GM12878 (cell line): ENCODE results near the gene HS3ST5. TPM values are rescaled to one million over a fixed set of nuclear protein-coding genes. Genes with fewer than 3 reads are reported as not detected.

ENCODE experiments used
- ATAC-seq: fragments of 200-7000 bp; cut with Tn5 transposase; 3 replicates; pipeline ENCODE4 v1.9.1; 2020; ENCODE audit warnings: mild to moderate bottlenecking, moderate library complexity
- BruUV-seq: library from RNA; stranded (reverse); fragments of 400-500 nt; replicated peaks from 2 replicates; lab custom pipeline; 2021; lab: Mats Ljungman, UMichigan
- CTCF ChIA-PET: fragments of 300-600 bp; sonication (Branson Sonifier 250); formaldehyde crosslinking; extraction: SDS; loops from one replicate; lab custom pipeline; 2021; ENCODE audit warnings: inconsistent platforms; lab: Yijun Ruan, JAX
- POLR2A ChIA-PET: fragments of 350-600 bp; formaldehyde crosslinking; extraction: SDS; loops from one replicate; lab custom pipeline; 2021; ENCODE audit warnings: inconsistent platforms; lab: Charles Lee
- RAD21 ChIA-PET: fragments of 300-600 bp; sonication (Branson Sonifier 250); formaldehyde crosslinking; loops from one replicate; lab custom pipeline; 2023; ENCODE audit warnings: antibody characterized with exemption; ENCODE audit not compliant: unreplicated experiment; lab: Charles Lee
- SMC1A ChIA-PET: fragments of 300-600 bp; sonication (Branson Sonifier 250); formaldehyde crosslinking; loops from one replicate; lab custom pipeline; 2023; ENCODE audit not compliant: unreplicated experiment, uncharacterized antibody; lab: Charles Lee
- DNase-seq: peaks from one replicate; pipeline ENCODE4 v3.0.0-alpha.2; 2011; ENCODE audit warnings: low read depth, low spot score
- FAIRE-seq: peaks from 3 replicates; lab custom pipeline; 2011; peaks lifted over from hg19 to GRCh38; lab: Jason Lieb, UNC
- H2AFZ ChIP-seq: 2 replicates; pipeline ENCODE4 v1.6.0; 2011; ENCODE audit warnings: low read depth, low read length, control low read depth; ENCODE audit not compliant: control insufficient read depth
- H3K27ac ChIP-seq: 2 replicates; pipeline ENCODE4 v1.5.1; 2011; ENCODE audit warnings: control low read depth; ENCODE audit not compliant: control insufficient read depth, insufficient read depth
- H3K27me3 ChIP-seq, 2 experiments: replicated peaks in 1 of 2; 2 replicates each; pipeline versions ENCODE4 v1.6.0 to v1.6.1; 2011; ENCODE audit warnings: low read length in 1 of 2; ENCODE audit not compliant: control insufficient read depth in 2 of 2, insufficient read depth in 2 of 2
- H3K36me3 ChIP-seq, 2 experiments: 2 replicates each; pipeline ENCODE4 v1.5.1; 2011; ENCODE audit warnings: low read length in 1 of 2; ENCODE audit not compliant: control insufficient read depth in 2 of 2, insufficient read depth in 2 of 2
- H3K4me1 ChIP-seq: 2 replicates; pipeline ENCODE4 v1.6.1; 2011; ENCODE audit warnings: mild to moderate bottlenecking, low read length, moderate library complexity, mixed read lengths; ENCODE audit not compliant: control insufficient read depth, insufficient read depth
- H3K4me2 ChIP-seq: 2 replicates; pipeline ENCODE4 v1.6.0; 2011; ENCODE audit warnings: control low read depth; ENCODE audit not compliant: control insufficient read depth, insufficient read depth
- H3K4me3 ChIP-seq: fragments of 200-600 bp; sonication (generic); 2 replicates; pipeline ENCODE4 v1.5.1; 2016
- H3K79me2 ChIP-seq: 2 replicates; pipeline ENCODE4 v1.6.0; 2011; ENCODE audit warnings: low read length; ENCODE audit not compliant: control insufficient read depth, insufficient read depth
- H3K9ac ChIP-seq: 2 replicates; pipeline ENCODE4 v1.8.0; 2011; ENCODE audit warnings: low read length, control low read depth, mixed read lengths; ENCODE audit not compliant: control insufficient read depth, insufficient read depth
- H3K9me3 ChIP-seq: replicated peaks from 3 replicates; pipeline ENCODE4 v1.5.1; 2011; ENCODE audit warnings: mild to moderate bottlenecking, low read length; ENCODE audit not compliant: control insufficient read depth, insufficient read depth
- H4K20me1 ChIP-seq: 2 replicates; pipeline ENCODE4 v1.6.0; 2011; ENCODE audit not compliant: control insufficient read depth, insufficient read depth
- ASH2L ChIP-seq: fragments of 300-600, 200-600 bp; sonication (generic); IDR thresholded peaks from 2 replicates; pipeline ENCODE4 v1.6.1; 2017; ENCODE audit warnings: low read depth, mild to moderate bottlenecking, borderline replicate concordance
- BACH1 ChIP-seq: fragments of 450-650 bp; IDR thresholded peaks from 2 replicates; pipeline ENCODE4 v1.6.1; 2017; ENCODE audit warnings: mild to moderate bottlenecking, borderline replicate concordance
- BHLHE40 ChIP-seq, 2 experiments: fragments of 450-650 bp in 1 of 2; IDR thresholded peaks; 2 replicates each; pipeline ENCODE4 v1.6.1; 2011 to 2017; ENCODE audit warnings: low read depth in 2 of 2, borderline replicate concordance in 1 of 2, improper control_type of control experiment in 1 of 2, low read length in 1 of 2, mild to moderate bottlenecking in 1 of 2
- CBX5 ChIP-seq: sonication (generic); IDR thresholded peaks from 2 replicates; pipeline ENCODE4 v1.6.1; 2016; ENCODE audit warnings: low read depth, moderate library complexity, mild to moderate bottlenecking, inconsistent platforms
- MLLT1 ChIP-seq: fragments of 450-650 bp; IDR thresholded peaks from 2 replicates; pipeline ENCODE4 v1.6.1; 2016; ENCODE audit warnings: mild to moderate bottlenecking
- MYC ChIP-seq: IDR thresholded peaks from 2 replicates; pipeline ENCODE4 v1.6.1; 2011; ENCODE audit warnings: mild to moderate bottlenecking, low read length, moderate library complexity, inconsistent platforms; ENCODE audit not compliant: insufficient read depth, insufficient replicate concordance, insufficient read length, severe bottlenecking
- NBN ChIP-seq: fragments of 450-650 bp; IDR thresholded peaks from 2 replicates; pipeline ENCODE4 v1.6.1; 2016
- NKRF ChIP-seq: fragments of 450-650 bp; conservative IDR thresholded peaks from 2 replicates; pipeline ENCODE4 v1.6.1; 2017; ENCODE audit warnings: mild to moderate bottlenecking, moderate library complexity
- POLR2AphosphoS2 ChIP-seq: IDR thresholded peaks from 2 replicates; pipeline ENCODE4 v1.6.1; 2011; ENCODE audit warnings: low read depth, mild to moderate bottlenecking, low read length, improper control_type of control experiment, moderate library complexity
- SMAD1 ChIP-seq: fragments of 450-650 bp; IDR thresholded peaks from 2 replicates; pipeline ENCODE4 v1.6.1; 2018; ENCODE audit warnings: mild to moderate bottlenecking, low read depth; ENCODE audit not compliant: partially characterized antibody
- SMC3 ChIP-seq: IDR thresholded peaks from 2 replicates; pipeline ENCODE4 v1.6.1; 2011; ENCODE audit warnings: low read length, improper control_type of control experiment, borderline replicate concordance
- SREBF2 ChIP-seq: IDR thresholded peaks from 2 replicates; pipeline ENCODE4 v1.6.1; 2012; ENCODE audit warnings: mild to moderate bottlenecking, low read length
- YY1 ChIP-seq: IDR thresholded peaks from 2 replicates; pipeline ENCODE4 v1.6.1; 2011; ENCODE audit warnings: low read depth, mild to moderate bottlenecking, low read length
- ZNF24 ChIP-seq: fragments of 450-650 bp; IDR thresholded peaks from 2 replicates; pipeline ENCODE4 v1.6.1; 2017; ENCODE audit warnings: antibody characterized with exemption, mild to moderate bottlenecking
- in situ Hi-C: fragments of 300-500 bp; cut with MboI; formaldehyde crosslinking; loops from 9 replicates; pipeline ENCODE4 v1.14.3; 2018; ENCODE audit warnings: mixed read lengths
- intact Hi-C: fragments of 100-400 bp; cut with micrococcal nuclease; formaldehyde crosslinking; loops from one replicate; pipeline ENCODE4 v1.14.2; 2022; ENCODE audit not compliant: unreplicated experiment
- polyA plus RNA-seq, 11 experiments: library from polyadenylated mRNA; depleted of rRNA in 4 of 11; unstranded in 6 of 11; stranded (reverse) in 5 of 11; fragments of >200 nt; fragmentation: Nextera tagmentation in 4 of 11; fragmentation: Illumina TruSeq in 1 of 11; extraction: Ambion mirVana in 4 of 11; extraction: Trizol in 1 of 11; gene quantifications; 1 replicate in 1 of 11; 2 replicates in 10 of 11; pipeline versions ENCODE4 v1.2.1 to v1.2.3, GENCODE V29; 2011 to 2016; ENCODE audit warnings: inconsistent platforms in 2 of 11, missing spikeins in 2 of 11, low read depth in 1 of 11
- total RNA-seq, 4 experiments: library from RNA; depleted of rRNA in 3 of 4; stranded (reverse); fragments of >200 nt in 3 of 4; fragmentation: Illumina TruSeq in 1 of 4; extraction: Trizol in 1 of 4; gene quantifications; 2 replicates each; pipeline versions ENCODE4 v1.2.1 to v1.2.3, GENCODE V29; 2013 to 2021

The HS3ST5 gene
- total and polyA plus RNA-seq, 10 of the 15 experiments (the other 5 are each of a cell fraction or from before 2014, with no cell fraction given): 0.04 TPM; not detected in 9

- ChIA-PET CTCF (no interaction called here), SMC1A (no interaction called here)
- Histone ChIP-seq H3K9ac (no peak overlapping the region), H2AFZ (no peak overlapping the region), H3K79me2 (no peaks in the 10 kb centered on the region), H3K4me1 (no peaks in the 10 kb centered on the region), H3K27me3 (no peaks in the 10 kb centered on the region)
- FAIRE-seq: no peak
- no peak for ATAC-seq
- BruUV-seq: no TSS peak
- TF ChIP-seq ASH2L: no peak
- no peak for TF ChIP-seq SMAD1
- no peak for TF ChIP-seq CBX5
- TF ChIP-seq BHLHE40 (IDR thresholded peaks at IDR 0.05; ENCODE audit: borderline replicate concordance in 1 of 2, low read depth in 2 of 2, low read length in 1 of 2): no peak
- no peak for TF ChIP-seq MLLT1
- no peak for TF ChIP-seq POLR2AphosphoS2
- no peak for TF ChIP-seq YY1
- TF ChIP-seq SMC3: no peak
- TF ChIP-seq SREBF2: no peak
- TF ChIP-seq NBN: no peak
- TF ChIP-seq NKRF: no peak
- no peak for TF ChIP-seq MYC
- TF ChIP-seq ZNF24: no peak
- no peak for TF ChIP-seq BACH1
- TF ChIP-seq, all 136 proteins: peak for 0
- Histone ChIP-seq H4K20me1 (no peaks in the 10 kb centered on the region), H3K4me3 (no peak overlapping the region), H3K36me3 (no peaks in the 10 kb centered on the region), H3K4me2 (no peak overlapping the region), H3K9me3 (no peaks in the 10 kb centered on the region), H3K27ac (no peak overlapping the region)
- intact Hi-C loops (no loop called here), in situ Hi-C loops (no loop called here)
- no peak for DNase-seq
- ChIA-PET RAD21 (no interaction called here), POLR2A (no interaction called here)
These were observed 140.4 kb downstream of the HS3ST5 start for GRCh38 chr6:114202389-114202788.
